Hematopoietic multipotent progenitor cell treated with erythropoietin and hydrocortisone succinate and interleukin-3 and kit ligand, for 15 days (in vitro differentiated cells): ENCODE results near the gene SULF2.

Experiments used
- DNase-seq: peaks from one replicate; pipeline ENCODE4 v3.0.0-alpha.2; 2015; ENCODE audit warnings: low spot score

The SULF2 gene

DNA sequence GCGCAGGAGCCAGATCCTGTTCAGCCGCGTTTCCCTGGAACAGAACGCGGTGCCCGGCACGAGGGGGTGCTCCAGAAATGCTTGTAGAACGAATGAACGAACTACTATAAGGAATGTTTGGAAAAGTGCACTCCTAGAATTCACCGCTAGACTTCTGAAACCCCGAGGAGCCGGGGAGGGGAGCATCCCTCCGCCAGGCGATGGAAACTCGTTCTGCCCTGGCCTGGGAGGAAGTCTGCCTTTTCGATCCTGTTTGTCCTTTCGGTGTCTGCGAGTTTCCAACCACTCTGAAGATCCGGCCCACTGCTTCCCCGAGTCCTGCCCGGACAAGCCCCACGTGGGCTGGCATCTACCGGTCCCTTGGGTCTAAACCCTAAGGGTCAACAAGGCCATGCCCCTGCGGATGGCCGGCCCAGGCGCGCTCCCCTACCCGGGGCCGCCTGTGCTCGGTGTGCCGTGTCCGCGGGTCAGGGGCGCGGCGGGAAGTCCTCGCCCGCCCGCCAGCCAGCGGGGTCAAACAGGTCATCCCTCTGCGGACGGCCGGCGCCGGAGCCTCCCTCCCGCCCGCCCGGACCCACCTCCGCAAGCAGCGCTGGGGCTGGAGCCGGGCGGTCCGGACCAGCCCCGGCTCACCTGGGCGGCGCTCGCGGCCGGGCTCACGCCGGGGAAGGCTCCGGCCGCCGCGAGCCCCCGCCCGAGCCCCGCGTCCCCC lies 526 bp downstream of the SULF2 start:
- no peak for DNase-seq

DNA sequence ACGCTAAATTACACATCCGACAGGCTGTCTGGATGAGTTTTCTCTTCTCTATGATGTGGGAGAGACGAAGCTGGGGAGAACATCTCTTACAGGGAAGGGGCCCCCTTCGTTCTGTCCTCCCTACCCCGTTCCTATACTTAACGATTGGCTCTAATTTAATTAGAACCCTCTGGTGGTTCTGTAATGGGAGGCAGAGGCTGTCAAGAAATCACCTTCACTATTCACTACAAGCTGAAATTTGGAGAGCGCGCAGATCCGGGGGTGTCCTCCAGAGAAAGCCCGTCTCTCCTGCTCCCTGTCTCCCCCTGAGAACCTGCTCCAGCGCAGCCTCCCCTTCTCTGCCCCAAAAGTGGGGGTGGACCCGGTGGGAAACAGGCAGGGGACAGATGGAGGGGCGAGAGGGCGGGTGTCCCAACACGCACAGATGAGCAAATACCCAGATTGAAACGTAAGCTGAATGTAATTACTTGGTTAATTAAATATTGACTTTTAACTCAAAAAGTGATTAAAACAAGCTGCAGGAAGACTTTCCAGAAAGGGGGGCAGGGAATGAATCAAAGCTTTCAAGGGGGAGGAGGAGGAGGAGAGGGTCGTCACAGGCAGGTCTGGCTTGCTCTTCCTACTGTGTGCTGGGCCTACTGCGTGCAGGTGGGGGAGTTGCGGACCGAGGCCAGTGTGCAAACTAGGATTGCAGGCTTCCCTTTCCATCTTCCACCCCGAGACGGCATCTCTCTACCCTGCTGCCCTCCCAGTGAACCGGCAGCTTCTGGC lies 1.3 kb downstream of the SULF2 start:
- no peak for DNase-seq

- DNase-seq = no peak
Observed at GRCh38 chr20:47782920-47783552, 2.2 kb downstream of the SULF2 start.

DNA sequence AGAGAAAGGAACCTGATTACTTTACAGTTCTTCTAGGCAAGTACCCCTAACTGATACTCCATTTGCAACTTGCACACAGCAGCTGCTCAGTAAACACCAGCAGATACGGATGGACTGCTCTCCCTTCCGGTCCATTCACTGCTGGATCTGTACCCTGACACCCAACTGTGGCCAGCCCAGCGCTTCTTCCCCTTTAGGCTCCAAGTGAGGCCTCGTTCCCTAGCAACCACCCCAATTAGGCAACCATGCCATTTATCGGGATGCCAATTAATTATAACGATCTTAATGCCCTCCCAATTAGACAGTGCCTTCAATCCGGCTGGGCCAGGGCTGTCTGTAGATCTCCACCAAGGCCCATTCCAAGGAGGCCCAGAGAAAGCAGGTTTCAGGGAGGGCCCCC lies 3.2 kb downstream of the SULF2 start:
- DNase-seq = no peak

DNA sequence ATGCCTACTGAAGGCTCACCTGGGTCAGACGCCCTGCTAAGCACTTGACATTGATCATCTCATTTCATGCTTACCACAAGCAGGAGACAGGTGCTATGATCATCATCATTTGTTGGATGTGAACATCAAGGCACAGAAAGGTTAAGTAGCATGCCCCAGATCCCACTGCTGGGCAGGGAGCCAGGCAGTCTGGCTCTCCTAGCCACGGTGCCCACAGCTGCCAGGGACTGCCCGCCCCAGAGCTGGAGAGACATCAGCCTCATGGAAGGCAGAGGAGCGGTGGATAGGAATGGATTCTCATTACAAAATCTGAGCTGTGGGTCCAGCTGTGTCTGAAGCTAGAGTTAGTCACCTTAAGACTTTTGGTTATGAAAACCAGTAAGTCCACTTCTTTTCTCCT lies 3.6 kb downstream of the SULF2 start:
- no peak for DNase-seq

GRCh38 chr20:47780720-47781389 lies 4.4 kb downstream of the SULF2 start:
- DNase-seq = no peak

DNA sequence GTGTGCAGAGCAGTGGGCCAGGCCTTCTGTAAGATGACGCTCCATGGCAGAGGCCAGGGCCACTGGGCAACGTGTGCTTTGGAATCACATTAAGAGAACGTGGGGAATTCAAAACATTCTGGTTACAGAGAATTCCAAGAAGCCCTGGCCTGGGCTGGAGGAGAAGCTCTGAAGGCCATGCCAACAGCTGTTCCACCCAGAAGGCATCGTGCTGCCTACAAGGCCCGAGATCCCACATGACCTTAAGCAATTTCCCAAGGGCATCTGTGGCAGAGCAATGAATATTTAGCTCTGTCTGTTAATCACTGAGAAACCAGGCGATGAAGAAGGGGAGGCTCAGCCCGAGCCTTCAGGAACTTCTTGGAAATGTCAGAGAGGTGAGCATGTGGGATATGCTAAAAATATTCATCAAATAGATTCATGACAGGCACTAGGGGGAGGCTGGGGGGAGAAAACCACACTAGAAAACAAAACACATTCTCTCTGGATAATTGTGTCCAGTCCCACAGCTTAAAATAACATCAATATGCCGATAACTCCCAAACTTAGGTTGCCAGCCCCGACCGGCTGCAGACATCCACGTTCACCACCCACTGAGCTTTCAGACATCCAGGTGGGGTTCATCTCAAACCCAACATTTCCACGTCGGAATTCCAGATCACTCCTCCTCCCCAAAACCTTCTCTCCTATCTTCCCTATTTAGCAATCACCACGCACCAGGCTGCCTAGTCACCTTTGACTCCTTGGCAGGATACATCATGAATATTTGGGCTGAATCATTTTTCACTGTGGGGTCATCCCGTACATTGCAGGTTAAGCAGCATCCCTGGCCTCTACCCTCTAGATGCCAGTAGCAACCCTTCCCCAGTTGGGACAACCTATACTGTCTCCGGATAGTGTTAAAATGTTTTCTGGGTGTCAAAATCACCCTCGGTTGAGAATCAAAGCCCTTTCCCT lies 6.6 kb downstream of the SULF2 start:
- DNase-seq = no peak

DNA sequence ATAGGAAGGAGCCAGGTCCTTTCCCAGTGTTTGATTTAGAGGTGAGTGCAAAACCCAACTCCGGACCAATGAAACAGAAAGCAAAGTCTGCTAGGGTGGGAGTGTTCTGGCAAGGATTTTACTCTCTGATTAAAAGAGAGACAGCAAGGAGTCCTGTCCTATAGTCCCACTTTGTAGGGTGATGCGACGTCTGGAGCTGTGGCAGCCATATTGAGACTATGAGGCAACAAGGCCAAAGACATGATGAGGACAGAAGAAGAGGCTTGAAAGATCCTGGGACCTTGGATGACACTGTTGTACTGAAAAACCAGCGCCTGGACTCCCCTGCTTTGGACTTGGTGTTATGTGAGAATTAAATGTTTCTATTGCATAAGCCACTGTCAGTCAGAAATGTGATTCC lies 8.1 kb downstream of the SULF2 start:
- DNase-seq = no peak

DNA sequence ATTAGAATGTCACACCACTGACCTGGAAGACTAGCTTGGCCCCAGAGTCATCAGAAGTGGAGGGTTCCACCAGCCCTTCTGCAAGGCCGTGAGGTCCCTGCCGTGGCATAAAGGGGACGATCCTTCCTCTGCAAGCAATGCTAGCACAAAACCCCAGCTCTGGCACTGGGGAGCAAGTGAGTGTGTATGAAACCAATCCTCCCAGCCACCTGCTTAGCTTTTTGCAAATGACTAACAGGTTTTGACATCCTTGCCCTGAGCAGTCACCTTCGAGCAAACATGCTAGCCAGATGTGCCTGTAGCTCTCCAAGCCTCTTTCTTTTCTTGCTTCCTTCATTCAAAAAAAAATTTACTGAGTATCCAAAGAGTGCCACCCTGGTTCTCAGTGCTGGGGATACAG lies 8.6 kb downstream of the SULF2 start:
- no peak for DNase-seq

DNA sequence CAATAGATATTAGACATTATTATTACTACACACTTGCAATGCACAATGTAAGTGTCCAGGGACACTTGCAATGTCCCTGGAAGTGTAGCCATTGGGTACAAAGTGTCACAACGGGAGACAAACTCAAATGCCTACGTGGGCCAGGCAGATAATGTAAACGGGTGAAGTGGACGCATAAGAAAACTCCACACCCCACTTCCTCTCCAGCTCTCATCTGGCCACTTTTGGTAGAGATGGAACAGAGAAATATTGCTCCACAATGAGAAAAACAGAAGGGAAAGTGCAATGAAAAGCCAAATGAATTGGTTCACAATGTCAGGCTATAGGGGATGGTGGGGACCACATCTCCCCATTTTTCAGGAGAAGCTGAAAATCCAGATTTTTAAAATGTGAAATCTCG lies 9.4 kb downstream of the SULF2 start:
- DNase-seq = no peak

- no peak for DNase-seq
Observed at GRCh38 chr20:47775039-47775438, 10.2 kb downstream of the SULF2 start.

DNA sequence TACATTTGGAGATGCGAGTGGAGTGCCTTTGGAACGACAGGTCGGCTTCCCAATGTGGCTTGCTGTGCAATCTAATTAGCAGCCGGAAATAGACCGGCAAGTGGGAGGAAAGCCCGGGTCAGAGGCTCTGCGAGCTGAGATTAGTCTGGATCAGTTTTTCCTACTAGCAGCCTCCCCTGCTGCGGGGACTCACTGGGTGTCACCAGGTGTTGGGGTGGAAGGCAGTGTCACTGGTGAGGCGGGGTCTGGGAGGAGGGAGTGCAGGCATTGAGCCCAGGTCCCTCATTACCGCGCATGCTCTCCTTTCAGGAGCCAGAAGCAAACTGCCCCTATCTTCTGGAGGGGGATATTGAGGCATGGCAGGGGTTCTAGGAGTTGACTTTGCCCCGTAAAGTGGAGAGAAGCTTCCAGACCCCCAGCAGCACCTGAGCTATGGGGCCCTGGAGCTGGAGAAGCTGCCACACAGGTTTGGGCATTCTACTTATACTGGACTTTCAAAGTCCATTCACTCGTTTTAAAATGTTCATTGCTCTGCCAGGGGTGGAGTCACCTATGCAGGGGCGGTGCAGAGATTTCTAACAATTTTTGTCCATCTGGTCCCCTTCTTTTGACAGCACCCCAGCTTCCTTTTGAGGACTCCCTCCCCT lies 11.0 kb downstream of the SULF2 start:
- no peak for DNase-seq

DNA sequence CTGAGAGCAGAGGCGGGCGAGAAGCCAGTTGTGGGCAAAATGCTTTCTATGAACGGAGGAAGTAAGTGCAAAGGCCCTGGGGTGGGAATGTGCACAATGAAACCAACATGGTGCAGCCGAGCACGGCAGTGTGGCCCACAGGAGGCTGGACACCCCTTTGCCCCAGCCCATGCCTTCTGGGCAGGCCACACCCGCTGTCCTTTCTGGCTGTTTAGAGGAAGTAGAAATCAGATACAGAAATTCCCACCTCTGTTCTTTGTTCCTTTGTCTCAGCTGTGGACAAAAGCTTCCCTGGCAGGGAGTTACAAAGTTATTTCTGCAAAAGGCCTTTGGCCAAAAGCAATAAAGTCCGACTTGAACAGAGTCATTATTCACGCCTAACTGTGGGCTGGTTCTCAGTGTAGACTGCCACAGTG lies 11.9 kb downstream of the SULF2 start:
- DNase-seq = no peak

DNA sequence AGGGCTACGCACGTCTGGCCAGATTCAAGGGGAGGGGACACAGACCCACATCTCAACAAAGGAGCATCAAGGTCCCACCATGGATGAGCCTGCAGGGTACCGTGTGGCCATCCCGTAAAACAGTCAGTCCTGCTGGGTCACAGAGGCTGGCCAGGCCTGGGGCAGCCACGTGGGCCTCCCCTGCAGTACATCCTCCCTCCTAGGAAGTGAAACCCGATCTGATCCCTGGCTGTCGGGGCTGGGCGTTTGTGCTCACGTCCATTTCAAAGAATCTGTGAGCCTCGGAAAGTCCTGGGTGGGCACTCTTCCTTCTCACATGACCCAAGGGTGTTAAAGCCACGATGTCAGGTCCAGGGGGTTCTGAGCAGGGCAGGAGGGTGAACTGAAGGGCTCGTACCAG lies 14.3 kb downstream of the SULF2 start:
- no peak for DNase-seq

- DNase-seq = no peak
Observed at GRCh38 chr20:47768016-47768824, 17.1 kb downstream of the SULF2 start.

DNA sequence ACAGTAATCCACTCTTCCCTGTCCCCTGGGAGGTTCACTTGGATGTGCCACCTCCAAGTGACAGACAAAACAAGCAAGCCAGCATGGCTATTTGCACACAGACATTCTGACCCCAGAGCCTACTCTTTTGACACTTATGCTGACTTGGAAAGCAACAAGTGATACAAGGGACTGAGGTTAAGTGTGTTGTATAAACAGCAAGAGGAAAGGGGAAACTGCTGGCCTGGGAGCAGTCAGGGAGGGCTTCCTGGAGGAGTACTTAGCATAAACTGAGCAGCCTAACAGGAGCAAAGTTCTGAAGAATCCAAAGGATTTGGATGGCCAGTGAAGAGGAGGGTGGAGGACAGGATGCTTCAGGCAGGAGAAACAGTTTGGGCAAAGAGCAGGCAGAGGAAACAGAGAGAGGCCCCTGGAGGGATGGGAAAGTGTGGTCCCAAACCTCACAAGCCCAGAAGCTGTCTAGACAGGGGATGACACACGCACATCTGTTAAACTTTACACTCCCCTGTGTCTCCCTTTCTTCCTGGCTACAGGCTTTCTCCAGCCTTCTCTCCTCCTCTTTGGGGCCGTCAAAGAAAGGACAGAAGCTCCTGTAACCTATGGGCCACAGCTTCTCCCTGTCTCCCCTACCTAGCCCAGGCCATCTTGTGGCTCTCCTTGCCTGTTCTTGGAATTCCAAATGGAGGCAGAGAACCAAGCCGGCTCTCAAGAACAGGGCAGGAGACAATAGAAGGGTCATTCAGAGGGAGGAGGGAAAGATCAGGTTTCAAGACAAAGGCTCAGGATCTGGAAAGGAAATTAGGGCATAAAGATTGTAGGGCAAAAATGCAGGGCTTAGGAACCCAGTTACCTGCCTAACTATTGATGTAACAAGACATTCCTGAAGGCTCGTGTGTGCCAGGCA lies 19.3 kb downstream of the SULF2 start:
- no peak for DNase-seq

- DNase-seq = no peak
Observed at GRCh38 chr20:47765271-47765670, 20.0 kb downstream of the SULF2 start.

GRCh38 chr20:47764154-47764733 lies 21.0 kb downstream of the SULF2 start:
- no peak for DNase-seq
